AG10803 (cell line): Measurements from ENCODE around the gene MOB1B.
A peak's percentile ranks its signal among the peaks of the same experiment; 100 is the strongest.

Source experiments
- DNase-seq: peaks from one replicate; pipeline ENCODE4 v3.0.0; 2010; ENCODE audit warnings: low read depth
- H3K4me3 ChIP-seq: 2 replicates; pipeline ENCODE4 v1.5.1; 2011; ENCODE audit warnings: mild to moderate bottlenecking, low read length, control low read depth
- TF ChIP-seq, protein P1 (sequence below): conservative IDR thresholded peaks from 2 replicates; pipeline ENCODE4 v1.5.1; 2011; ENCODE audit warnings: mild to moderate bottlenecking, low read length, control low read depth, inconsistent platforms

Gene MOB1B

DNA sequence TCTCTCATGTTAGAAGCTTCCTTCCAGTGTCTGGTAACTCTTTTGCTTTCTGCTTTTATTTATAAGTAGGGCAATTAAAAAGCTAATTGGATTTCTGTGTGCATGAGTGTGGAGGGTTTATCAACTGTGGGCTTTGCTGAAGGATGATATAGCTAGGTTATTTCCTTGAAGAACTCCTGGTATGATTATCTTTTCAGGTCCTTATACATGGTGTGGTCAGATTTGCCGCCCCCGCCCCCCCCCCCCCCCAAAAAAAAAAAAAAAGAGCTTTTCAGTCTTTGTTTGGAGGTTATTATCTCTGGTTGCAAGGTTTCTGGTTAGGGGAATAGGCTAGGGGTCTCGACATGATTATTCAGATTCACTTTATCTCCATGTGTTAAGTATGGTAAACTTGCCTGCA, 35.9 kb downstream of the MOB1B start:
- TF ChIP-seq, protein P1, sequence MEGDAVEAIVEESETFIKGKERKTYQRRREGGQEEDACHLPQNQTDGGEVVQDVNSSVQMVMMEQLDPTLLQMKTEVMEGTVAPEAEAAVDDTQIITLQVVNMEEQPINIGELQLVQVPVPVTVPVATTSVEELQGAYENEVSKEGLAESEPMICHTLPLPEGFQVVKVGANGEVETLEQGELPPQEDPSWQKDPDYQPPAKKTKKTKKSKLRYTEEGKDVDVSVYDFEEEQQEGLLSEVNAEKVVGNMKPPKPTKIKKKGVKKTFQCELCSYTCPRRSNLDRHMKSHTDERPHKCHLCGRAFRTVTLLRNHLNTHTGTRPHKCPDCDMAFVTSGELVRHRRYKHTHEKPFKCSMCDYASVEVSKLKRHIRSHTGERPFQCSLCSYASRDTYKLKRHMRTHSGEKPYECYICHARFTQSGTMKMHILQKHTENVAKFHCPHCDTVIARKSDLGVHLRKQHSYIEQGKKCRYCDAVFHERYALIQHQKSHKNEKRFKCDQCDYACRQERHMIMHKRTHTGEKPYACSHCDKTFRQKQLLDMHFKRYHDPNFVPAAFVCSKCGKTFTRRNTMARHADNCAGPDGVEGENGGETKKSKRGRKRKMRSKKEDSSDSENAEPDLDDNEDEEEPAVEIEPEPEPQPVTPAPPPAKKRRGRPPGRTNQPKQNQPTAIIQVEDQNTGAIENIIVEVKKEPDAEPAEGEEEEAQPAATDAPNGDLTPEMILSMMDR: no peak
- H3K4me3 ChIP-seq: no peak overlapping the region
- no peak for DNase-seq

DNA sequence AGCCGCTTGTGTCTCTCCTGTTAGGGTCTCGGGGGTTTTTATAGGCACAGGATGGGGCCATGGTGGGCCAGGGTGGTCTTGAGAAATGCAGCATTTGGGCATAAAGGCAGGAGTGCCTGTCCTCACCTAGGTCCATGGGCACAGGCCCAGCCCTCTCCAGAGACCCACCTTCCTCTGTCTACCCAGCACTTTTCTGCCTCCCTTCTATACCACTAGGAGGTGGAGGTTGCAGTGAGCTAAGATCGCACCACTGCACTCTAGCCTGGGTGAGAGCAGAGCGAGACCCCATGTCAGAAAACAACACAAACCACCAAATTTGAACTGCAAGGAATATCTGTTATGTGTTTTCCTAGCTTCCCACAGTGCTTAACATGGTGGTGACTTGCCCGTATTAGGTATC, 38.0 kb downstream of the MOB1B start:
- no peak for DNase-seq
- TF ChIP-seq, protein P1: no peak
- no peak overlapping the region for H3K4me3 ChIP-seq

DNA sequence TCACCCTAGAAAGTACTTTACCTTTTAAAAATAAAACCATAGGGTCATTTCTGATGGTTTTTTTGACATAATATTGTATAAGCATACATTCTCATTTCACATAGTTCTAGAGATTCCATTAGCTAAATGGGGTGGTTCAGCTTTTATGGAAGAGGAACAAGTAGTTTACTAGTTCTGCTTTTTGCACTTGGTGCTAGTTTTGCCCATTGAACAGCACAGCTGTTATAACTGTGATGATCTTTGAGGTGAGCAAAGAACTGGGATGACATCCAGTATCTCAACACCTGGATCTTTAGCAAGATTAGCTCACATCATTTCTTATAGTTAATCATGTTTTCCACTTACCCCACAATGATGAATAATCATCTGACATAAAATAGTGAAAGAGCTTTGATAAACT, 40.9 kb downstream of the MOB1B start:
- DNase-seq: no peak
- TF ChIP-seq, protein P1: no peak
- no peak overlapping the region for H3K4me3 ChIP-seq

DNA sequence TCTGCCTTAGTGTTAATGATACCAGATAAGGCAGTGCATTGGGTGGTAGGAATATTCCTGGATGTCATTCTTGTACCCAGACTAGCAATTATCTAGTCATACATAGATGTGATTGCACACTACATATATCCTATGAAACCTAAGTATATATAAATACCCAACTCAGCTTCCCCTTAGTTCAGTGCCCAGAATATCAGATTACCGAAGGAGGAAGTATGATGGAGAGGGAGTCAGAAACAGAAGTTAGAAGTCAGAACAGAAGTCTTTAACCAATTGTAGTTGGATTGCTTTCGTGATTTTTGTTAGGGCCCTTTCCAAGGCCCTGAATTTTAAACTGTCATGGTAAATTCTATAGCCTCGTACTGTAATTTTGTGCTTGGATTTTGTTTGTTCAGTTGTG, 42.9 kb downstream of the MOB1B start:
- DNase-seq: no peak
- TF ChIP-seq, protein P1: no peak
- H3K4me3 ChIP-seq: no peak overlapping the region

DNA sequence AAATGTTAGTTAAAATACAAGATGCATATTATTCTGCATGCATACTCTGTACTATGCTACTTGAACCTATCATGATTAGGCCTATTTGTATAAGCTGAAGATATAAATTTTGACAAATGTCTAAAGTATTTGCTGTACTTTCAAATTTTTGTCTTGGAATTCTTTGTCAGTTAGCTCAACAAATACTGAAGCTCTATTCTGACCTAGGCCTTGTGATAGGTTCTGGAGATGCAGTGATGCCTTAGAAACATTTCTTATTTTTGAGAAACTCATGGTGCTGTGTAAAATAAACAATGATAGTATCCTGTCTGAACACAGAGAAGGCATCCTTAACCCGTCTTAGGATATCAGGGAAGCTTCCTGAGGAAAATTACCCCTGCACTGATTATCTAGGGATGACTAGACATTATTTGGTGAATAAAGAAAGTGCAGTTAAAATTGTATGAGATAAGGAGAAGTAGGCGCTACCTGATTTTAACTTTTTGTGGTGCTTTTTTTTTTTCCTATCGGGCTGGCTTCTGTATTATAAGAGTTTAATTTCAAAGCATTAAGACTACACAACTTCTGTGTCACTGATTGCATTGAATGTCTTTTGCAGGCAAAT, 43.4 kb downstream of the MOB1B start:
- peak; percentile 11 for DNase-seq
- H3K4me3 ChIP-seq: no peak overlapping the region
- TF ChIP-seq, protein P1: no peak

DNA sequence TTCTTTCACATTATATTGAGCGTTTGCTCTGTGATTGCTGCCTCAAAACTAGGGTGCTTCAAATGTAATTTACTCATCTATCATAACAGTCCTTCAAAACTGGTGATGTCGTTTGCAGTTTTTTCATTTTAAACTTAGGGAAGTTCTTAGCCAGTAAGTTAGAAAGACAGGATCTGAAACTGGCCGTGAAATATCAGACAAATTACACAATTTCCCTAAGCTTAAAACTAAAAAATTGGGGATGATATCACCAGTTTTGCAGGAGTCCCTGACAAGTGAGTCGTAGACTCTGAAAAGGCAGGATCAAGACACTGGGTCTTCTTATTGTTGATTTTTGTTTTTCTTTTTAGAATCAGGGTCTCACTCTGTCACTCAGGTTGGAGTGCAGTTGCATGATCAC, 44.8 kb downstream of the MOB1B start:
- TF ChIP-seq, protein P1: no peak
- DNase-seq: no peak
- H3K4me3 ChIP-seq: no peak overlapping the region

DNA sequence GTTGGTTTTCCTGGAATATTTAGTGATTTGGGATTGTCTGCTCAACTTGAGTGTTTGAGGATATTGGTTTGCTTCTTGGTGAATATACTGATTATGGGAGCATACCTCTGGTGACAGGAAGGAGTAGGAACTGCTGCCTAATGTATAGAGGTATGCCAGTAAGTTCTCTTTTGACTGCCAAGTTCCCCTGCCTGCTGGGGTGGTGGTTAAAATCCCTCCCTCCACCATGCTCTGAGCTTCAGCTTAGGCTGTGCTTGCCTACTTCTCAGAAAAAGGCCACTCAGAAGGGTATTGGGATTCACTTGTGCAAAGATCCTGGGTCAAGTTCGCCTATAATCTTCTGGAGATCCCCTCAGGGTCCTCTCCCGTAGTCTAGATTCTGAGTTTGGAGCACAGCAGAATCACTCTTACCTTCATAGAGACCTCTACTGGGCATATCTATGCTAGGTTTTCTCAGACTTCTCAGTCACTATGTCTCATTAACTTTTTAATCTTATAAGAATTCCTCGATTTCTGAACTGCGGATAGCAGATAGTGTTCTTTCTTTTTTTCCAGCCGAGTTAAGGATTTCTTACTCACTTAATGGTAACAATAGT, 46.6 kb downstream of the MOB1B start:
- TF ChIP-seq, protein P1: no peak
- no peak for DNase-seq
- no peak overlapping the region for H3K4me3 ChIP-seq
